HG02840 (cell line): ENCODE measurements around the gene FPR1.

ENCODE experiments used
- ATAC-seq: cut with Tn5 transposase; IDR thresholded peaks from one replicate; pipeline ENCODE4 v1.9.1; 2021; ENCODE audit warnings: mild to moderate bottlenecking, moderate library complexity, moderate number of reproducible peaks; ENCODE audit not compliant: unreplicated experiment, low FRiP score

Gene FPR1, protein sequence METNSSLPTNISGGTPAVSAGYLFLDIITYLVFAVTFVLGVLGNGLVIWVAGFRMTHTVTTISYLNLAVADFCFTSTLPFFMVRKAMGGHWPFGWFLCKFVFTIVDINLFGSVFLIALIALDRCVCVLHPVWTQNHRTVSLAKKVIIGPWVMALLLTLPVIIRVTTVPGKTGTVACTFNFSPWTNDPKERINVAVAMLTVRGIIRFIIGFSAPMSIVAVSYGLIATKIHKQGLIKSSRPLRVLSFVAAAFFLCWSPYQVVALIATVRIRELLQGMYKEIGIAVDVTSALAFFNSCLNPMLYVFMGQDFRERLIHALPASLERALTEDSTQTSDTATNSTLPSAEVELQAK

DNA sequence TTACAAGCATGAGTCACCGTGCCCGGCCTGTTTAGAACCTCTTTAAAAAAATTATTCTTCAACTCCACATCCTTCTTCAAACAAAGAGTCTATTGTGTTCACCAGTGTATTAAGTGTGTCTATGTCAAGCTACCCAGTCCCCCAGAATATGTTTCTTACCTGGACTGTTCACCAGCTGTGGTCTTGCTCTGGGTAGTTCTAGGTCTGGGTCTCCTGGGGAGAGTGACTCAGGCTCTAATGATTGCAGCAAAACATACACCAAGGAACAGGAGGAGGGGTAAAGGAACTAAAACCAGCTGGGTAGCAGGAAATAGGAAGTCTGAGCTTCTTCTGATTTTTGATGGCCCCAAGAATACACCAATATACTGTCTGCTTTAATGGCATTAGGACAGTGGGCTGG, at the start of gene FPR1:
TSS of gene FPR1 (minus strand) at position 224 of the 400 bp plus-strand sequence. CDS start 4,884 bp downstream, outside the sequence.
- ATAC-seq, result no peak

DNA sequence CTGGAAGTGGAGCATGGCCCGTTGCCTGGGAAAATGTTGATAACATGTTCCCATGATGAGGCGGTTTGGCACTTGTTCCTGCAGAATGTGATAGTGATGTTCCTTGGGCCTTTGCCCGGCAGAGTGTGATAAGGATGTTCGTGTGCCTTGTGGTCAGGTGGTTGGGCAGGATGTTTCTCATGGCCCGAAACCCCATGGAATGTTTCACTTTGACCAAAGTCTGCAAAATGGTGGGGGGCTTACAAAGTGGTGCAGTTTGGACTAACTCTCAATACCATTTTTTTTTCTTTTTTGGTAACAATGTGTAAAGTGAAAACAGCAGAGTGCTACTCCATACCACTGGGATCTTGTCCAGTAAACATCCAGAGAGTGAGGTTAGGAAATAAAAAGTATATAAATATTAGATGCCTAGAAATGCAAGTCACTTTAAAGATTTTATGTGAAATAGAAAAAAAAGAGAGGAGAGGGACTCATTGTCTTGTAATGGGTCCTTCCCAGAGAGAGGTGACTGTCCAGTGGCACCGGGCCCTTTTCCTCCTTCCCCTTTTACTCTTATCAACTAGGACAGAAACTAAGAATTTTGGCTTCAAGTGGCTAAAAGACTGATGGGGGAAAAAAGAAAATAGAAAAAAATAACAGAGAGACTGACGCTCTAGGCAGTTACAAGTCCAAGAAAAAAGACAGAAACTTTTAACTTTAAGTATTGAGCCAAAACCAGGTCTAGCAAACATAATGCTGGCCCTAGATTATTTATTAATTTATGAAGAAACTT, 49.0 kb upstream of the FPR1 start:
- ATAC-seq, result no peak

DNA sequence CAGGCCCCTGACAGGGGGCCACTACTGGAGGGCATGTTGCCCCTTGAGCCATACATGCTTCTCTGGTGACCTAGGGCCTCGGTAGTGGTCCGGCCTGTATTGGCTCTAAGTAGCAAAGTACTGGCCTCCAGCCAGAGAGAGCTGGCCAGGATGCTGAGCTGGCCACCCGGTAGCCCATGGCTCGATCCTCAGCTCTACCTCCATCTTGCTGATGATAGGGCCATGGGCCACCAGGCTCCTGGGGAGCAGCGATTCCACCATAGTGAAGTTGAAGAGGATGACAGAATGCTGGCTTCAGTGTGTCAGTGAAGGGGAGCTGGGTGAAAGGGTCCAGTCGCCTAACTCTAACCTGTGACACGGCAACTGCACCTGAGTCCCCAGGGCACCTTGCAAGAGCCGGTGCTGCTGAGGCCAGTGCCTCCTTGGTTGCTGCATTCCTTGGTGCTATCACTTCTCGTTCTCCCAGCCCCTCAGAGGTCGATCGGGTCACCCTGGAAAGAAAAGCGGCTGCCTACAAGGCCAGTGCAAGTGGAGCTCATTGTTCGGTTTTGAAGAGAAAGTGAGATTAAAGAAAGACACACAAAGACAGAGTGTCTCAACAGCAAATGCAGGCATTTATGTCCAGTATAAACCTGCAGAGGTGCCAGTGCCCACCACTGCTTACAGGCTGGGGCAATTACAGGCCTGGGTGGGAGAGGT, 48.2 kb upstream of the FPR1 start:
- no peak for ATAC-seq

DNA sequence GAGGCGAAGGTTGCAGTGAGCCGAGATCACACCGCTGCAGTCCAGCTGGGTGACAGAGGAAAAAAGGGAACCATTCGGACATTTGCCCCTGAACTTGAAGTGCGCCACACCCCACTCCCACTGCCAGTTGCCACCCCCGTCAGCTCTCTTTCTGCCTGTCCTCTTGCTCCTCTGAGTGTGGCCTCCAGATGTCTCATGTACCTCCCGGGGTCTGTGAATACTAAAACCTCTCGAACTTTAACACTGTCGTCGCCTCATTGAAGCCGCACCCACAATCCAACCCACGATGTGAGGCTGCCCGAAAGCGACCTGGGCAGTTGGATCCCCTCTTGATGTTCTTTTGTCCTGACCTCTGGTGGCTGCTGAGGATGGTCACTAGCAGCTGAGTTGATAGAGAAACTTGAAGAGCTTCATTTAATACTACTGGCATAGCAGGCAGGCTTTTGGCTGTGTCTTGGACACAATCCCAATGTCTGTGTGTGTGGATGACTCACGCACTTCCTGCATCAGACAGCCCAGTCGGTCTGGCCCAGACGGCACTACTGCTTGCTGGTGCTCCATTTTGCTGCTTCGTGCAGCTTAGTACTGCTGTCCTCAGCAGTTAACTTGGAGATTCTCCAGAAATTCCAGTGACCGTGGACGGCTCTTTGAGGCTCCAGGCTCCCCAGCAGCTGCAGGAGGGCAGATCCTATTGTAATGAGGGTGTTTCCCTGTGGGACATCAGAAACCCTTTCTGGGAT, 47.5 kb upstream of the FPR1 start:
- ATAC-seq, result no peak

DNA sequence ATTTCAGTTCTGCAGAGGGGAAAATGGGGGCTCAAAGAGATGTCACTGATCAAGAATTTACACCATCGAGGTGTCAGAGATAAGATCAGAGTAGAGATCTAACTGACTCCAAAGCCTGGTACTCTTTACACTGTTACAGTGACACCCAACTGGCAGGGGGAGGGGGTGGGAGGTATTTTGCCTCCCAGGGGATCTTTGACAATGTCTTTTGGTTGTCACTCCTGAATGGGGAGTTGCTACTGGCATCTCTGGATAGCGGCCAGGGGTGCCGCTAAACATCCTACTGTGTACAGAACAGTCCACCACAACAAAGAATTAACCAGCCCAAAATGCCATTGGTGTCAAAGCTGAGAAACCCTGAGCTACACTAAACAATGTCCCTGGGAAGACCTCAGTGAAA, 46.4 kb upstream of the FPR1 start:
- no peak for ATAC-seq

DNA sequence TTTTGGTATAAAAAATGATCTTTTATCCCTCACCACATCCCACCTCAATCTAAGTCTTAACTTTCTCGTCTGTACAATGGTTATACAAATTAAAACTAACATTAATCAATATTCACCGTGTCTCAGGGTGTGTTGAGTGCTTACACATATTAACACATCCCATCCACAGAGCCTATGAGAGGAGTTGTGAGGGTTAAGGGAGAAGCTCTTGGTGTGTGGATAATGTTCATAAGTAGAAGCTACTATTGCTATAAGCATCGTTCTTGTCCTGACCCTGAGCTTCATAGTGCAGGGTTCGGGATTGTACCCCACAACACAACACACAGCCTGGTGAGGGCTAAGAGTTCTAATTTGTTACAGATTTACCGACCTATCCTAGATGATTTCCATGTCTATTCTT, 45.8 kb upstream of the FPR1 start:
- ATAC-seq, result no peak

DNA sequence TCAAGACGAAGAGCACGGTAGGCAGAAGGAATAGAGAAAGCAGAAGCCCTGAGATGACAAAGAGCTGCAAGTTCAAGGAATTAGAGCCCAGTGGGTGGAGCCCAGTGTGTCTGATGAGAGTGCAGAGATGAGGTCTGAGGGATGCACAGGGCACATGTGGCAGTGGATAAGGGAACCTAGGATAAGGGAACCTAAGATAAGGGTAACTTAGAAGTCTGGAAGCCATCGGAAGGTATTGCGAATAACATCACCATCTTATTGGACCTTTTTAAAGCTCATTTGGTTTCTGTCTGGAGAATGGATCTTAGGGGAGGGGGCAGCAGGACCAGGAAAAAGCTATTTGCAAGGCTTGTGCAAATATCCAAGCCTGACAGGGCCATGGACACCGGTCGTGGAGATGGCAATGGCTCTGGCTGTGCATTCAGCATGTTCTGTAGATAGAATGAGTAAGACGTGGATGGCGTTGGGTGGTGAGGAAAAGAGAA, 44.6 kb upstream of the FPR1 start:
- no peak for ATAC-seq

DNA sequence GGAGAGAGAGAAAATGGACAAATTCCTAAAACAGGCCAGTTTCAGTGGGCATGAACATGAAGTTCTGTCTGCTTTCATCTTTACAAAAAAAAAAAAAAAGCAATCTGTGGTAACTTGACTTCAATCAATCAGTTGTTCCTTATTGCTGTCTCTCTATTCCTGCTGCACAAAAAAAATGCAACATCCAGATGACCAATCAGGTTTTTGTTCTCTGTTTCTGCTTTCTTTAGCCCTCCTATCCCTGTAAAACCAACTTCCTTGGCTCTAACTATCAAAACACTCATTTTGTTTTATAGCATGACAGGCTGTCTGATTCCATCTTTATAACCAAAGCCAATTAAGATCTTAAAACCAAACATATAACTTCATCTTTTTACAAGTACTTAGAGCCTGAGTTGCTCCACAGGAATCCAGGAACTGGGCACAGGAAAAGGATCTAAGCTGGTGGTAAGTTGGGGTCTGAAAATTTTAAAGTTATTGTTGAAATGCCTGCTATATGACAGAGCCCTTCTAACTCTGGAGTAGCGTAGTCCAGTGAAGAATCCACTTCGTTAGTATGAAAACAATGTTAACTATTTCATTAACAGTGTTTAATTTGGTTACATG, 43.3 kb upstream of the FPR1 start, which contains the start of gene FPR3:
TSS of gene FPR3 (plus strand) at position 273 of the 606 bp plus-strand sequence. CDS start 28,592 bp downstream, outside the sequence.
- ATAC-seq, result no peak

DNA sequence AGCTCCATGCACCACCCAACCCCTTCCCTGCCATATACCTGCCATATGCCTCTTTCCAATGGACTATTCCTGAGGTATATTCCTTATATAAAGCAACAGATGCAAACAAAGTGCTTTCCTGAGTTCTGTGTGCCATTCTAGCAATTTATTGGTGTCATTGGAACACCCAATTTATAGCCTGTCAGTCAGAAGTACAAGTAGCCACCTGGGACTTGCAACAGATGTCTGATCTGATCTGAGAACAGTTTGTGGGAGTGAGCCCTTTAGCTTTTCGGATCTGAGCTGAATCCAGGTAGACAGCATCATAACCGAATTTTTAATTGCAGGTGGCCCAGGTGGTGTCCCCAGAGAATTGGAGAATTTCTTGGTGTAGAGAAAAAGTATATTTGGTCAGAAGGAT, 42.3 kb upstream of the FPR1 start:
- no peak for ATAC-seq

DNA sequence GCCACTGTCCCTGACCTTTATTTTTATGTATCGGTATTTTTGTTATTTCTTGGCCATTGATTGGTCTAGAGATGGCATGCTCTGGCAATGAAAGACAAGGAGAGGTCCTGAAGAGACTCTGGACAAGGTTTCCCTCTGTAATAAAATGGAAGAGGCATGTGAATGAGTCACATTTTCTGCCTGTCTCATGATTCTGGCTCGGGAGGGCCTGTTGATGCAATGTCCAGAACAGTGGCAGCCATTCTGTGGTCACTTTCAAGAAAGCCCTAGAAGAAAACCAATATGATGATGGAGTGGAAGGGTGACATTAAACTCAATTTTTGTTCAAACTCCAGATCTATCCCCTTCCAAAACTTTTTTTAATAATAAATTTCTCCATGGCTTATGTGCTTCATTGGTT, 41.3 kb upstream of the FPR1 start:
- ATAC-seq, result no peak

DNA sequence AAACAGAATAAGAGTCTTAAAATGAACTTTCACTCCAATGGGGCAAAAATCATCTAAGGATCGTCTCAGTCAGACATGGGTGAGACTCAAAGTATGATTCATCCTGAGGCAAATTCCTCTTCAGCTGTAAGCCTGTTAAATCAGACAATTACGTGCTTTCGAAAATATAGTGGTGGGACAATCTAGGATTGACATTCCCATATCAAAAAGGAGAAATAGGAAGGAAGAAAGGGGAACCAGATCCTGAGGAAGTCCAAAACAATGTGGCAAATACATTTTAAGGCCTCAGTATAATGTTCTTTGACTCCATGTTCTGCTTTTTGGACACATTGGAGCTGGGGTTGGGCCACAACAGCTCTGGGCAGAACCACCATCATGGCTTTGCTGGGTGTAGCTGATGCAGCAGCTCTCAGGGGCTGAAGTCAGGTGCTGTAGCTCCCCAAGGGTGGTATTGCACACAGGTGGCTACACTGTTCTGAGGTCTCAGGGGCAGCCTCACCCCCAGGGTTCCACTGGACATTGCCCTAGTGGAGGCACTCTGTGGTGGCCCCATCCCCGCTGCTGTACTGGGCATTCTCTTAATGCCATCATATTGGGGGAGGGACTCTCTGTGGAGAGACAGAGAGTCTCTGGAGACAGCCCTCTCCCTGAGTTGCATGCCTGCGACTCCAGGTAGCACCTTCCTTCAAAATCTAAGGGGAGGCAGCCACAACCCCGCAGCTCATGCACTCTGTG, 37.5 kb upstream of the FPR1 start:
- no peak for ATAC-seq

DNA sequence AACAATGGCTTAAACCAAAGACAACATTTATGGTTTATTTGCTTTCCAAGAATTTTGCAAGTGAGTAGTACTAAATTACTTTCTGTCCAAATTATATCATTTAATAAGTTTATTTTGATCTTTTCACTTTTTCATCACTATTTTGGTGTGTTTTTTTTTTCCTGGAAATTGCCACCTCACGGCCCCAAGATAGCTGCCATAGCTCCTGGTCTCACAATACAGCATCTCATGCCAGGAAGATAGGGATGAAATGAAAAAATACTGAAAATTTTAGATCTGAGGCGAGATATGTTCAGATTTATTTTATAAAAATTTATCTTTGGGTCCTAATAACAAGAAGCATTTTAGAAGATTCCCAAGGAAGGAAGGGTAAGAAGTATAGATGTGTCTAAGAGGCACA, 36.4 kb upstream of the FPR1 start:
- no peak for ATAC-seq

DNA sequence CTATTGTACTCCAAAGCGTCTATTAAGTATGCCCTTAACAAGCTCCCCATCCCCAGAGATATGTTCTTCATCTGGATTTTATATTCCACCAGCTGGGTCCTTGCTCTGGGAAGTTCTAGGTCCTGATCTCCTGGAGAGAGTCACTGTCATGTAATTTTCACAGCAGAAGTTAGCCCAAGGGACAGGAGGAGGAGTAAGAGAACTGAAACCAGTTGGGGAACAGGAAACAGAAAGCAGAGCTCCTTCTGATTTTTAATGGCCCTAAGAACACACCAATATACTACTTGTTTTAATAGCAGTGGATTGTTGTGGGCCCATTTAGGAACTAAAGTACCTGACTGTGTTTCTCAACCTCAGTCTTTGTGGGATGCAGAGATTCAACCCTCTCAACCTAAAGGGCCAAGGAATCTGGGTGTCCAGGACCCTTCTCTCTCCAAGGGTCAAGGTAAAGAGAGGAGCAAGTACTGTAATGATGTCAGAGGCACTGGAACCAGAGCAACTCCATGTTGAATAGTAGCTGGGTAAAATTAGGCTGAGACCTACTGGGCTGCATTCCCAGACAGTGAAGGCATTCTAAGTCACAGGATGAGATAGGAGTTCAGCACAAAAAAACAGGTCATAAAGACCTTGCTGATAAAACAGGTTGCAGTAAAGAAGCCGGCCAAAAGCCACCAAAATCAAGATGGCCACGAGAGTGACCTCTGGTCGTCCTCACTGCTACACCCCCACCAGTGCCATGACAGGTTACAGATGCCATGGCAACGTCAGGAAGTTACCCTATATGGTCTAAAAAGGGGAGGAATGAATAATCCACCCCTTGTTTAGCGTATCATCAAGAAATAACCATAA, 35.2 kb upstream of the FPR1 start:
- ATAC-seq, result no peak

DNA sequence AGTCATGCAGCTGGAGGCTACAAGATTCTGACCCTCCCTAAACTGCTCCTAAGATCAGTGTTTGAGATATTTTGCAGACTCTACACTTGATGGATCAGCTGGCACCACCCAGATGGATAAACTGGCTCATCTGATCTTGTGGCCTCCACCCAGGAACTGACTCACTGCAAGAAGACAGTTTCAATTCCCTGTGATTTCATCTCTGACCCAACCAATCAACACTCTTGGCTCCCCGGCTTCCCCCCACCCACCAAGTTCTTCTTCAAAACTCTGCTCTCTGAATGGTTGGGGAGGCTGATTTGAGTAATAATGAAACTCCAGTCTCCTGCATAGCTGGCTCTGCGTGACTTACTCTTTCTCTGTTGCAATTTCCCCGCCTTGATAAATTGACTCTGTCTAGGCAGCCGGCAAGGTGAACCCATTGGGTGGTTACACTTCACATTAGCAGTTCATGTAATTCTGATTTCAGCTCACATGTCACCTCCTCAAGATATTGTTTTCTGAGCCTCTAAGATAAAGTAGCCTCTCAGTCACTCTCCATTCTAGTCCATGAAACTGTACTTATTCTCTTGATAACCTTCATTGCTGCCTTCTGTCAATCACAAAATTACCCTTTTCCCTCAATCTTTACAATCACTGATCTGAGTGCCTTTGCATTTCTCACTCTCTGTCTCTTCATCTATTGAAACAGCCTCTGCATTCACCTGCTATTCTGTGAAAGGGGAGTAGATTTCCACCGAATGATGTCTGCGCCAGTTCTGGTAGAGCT, 33.4 kb upstream of the FPR1 start:
- ATAC-seq, result no peak

DNA sequence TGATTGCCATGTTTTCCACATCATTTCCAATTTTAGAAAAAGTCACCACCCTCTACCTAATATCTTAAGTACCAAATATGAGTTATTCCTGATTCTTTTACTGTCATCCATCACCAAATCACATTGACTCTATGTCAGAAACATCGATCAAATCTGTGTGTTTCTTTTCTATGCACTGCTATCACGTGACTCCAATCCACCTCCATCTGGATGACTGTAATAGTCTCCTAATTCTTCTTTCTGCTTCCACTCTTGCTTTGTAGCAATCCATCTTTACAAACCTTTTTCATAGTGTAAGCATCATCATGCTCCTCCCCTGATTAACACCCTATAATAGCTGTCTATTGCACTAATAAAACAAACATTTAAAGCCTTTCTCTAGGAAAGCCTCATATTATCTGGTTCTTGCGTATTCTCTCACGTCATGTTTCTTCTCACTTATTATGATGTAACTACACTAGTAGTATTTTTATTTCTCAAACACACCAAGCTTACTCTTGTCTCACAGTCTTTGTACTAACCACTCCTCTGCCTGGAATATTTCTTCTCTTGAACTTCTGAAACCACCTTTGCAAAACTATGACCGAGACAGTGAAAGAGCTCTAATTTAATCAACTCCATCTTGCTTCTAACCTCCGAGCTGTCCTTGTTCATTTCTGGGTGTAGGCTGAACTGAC, 32.6 kb upstream of the FPR1 start:
- no peak for ATAC-seq

DNA sequence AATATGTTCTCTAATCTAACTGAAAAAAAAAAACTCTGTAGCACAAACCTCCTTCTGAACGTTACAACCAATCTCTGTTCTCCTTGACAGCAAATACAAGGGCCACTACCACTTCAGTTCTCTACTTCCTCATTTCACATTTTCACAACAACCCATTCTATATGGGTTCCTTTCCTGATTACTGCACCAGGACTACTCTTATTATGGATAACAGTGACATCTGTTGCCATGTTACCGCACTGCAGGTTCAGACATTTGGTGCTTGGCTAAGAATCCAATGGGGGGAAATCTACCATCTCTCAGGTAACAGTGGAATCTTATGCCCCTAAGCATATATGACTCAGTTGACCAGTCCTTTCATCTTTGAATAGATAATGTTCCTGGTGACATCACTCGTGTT, 31.7 kb upstream of the FPR1 start:
- no peak for ATAC-seq

DNA sequence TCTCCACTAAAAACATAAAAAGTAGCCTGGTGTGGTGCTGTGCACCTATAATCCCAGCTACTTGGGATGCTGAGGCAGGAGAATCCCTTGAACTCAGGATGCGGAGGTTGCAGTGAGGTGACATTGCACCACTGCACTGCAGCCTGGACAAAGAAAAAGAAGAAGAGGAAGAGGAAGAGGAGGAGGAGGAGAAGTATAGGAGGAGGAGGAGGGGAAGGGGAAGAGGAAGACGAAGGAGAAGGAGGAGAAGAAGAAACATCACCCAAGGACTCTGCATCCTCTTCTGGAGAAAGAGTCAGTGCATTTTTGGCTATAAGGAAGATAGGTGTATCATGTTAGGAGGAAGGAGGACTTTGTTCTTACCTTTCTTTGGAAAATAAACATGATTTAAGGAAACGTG, 30.3 kb upstream of the FPR1 start:
- no peak for ATAC-seq
